Right cardiac atrium (tissue), 5 donors: ENCODE data around the gene PSMD13. TPM values are rescaled to one million over a fixed set of nuclear protein-coding genes. Genes with fewer than 3 reads are reported as not detected.

ENCODE experiments used
- ATAC-seq, 2 donors: fragments of 200-7000 bp; cut with Tn5 transposase; one replicate each; pipeline versions ENCODE4 v1.8.0 to v1.9.1; 2020; ENCODE audit warnings: moderate library complexity in 2 of 2, mild to moderate bottlenecking in 1 of 2
- DNase-seq, 3 donors: peaks; one replicate each; pipeline ENCODE4 v3.0.0-alpha.2; 2020
- H3K27ac ChIP-seq: one replicate; pipeline ENCODE4 v1.5.1; 2013; ENCODE audit warnings: mild to moderate bottlenecking, low read length, control low read depth, moderate library complexity
- H3K27me3 ChIP-seq: one replicate; pipeline ENCODE4 v1.6.1; 2013; ENCODE audit not compliant: control insufficient read depth, insufficient read depth
- H3K4me1 ChIP-seq: one replicate; pipeline ENCODE4 v1.6.1; 2013; ENCODE audit warnings: low read length; ENCODE audit not compliant: control insufficient read depth, insufficient read depth
- H3K4me3 ChIP-seq: one replicate; pipeline ENCODE4 v1.5.1; 2013; ENCODE audit warnings: low read length, control low read depth
- H3K9me3 ChIP-seq: one replicate; pipeline ENCODE4 v1.6.1; 2013; ENCODE audit warnings: low read length; ENCODE audit not compliant: control insufficient read depth
- WGBS: extraction: QIAGEN DNeasy Blood & Tissue Kit; methylation state at CpG from one replicate; pipeline ENCODE4 v1.1.7; 2013; 5-methylcytosine and 5-hydroxymethylcytosine counted together
- intact Hi-C, 4 donors: fragments of 100-400 bp; cut with DNase I; formaldehyde crosslinking; loops; one replicate each; pipeline versions ENCODE4 v1.11.0 to v1.14.0; 2022 to 2023
- polyA plus RNA-seq: library from polyadenylated mRNA; stranded (reverse); fragments of 200-250 nt; gene quantifications from one replicate; pipeline ENCODE4 v1.2.3, GENCODE V29; 2013
- total RNA-seq, 4 donors: library from RNA; stranded (reverse); fragmentation: NEBNext Ultra II Directional; extraction: Animal tissue kit (Norgen Biotek cat#: 25700); gene quantifications; one replicate each; pipeline ENCODE4 v1.2.1, GENCODE V29; 2021
- donor health status: healthy with polysubstance abuse.
- donor health status: DM: no; HTN: yes; CAD: no.
- donor health status: DM: no; HTN: no; CAD: no.
- donor health status: DM: no; HTN: yes; CAD: no; lungs with severe emphysema.
- donor health status: DM: yes; HTN: yes; CAD: no.

PSMD13 gene
- total and polyA plus RNA-seq, 5 donors, result 76.8 to 106 (median 86.5) TPM

DNA sequence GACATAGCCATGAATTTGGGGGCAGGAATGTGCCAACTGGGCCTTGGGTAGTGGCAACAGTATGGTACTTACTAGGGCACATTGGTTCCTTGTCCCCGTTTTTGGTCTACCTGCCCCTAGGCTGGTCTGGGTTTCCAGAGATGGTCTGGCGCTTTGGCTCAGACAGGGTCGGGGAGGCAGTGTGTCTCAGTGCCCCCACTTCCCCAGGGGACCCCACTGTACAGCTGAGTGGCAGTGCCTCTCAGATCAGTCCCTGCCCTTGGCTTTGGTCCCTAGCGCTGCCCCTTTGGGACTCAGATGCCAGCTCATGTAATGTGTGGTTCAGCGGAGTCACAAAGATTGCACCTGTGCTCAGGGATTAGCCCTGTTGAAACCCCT lies 26.0 kb upstream of the PSMD13 start:
- H3K4me3 ChIP-seq, result no peak overlapping the region
- WGBS, result 89% methylated on average over 5 of the region's 5 CpGs
- intact Hi-C loops, result no loop called here
- DNase-seq (peak in 1 of 3 donors; percentile 32), ATAC-seq (no peak)
- no peaks in the 10 kb centered on the region for H3K27me3 ChIP-seq
- no peaks in the 10 kb centered on the region for H3K9me3 ChIP-seq
- peaks cover 11% of the 10 kb centered on the region for H3K4me1 ChIP-seq
- H3K27ac ChIP-seq, result no peak overlapping the region

DNA sequence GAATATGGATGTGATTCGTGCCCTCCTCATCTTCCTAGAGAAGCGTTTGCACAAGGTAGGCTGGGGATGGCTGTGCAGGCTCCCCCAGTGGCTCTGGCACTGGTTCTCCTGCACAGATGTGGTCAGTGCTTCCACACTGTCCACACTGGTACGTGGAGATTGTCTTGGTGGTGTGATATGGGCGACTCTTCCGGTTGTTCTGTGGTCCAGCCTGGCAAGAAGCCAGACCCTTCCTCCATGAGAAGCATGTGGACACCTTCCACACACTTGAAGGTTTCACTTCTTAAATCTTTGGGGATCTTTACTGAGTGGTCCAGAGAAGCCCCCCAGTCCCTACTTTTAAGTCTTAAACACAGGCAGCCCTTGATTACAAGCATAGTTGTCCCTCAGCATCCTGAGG lies 25.5 kb upstream of the PSMD13 start:
- ATAC-seq (no peak), DNase-seq (peak in 1 of 3 donors; percentile 49)
- Histone ChIP-seq H3K4me1 (peaks cover 8% of the 10 kb centered on the region), H3K27ac (no peak overlapping the region), H3K9me3 (no peaks in the 10 kb centered on the region), H3K27me3 (no peaks in the 10 kb centered on the region), H3K4me3 (no peak overlapping the region)
- intact Hi-C loops, result no loop called here
- WGBS, result 65% methylated on average over 5 of the region's 5 CpGs

DNA sequence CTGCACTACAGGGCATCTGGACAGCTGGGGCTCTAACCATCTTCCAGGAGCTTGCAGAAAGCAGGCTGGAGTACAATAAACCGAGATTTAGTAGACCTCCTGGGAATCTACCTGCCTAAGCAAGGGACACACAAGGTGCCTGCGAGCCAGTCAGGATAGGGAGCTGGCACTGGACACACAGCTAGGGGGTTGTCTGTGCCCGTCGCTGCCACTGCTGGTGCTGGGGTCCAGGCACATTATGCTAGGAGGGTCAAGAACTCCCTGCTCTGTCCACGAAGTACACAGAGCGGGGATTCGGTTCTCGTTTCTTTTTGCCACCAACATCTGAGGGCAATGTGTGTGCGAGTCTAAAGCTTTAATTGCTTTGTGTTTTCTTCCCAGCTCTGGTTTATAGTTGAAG lies 25.0 kb upstream of the PSMD13 start:
- Histone ChIP-seq H3K9me3 (no peaks in the 10 kb centered on the region), H3K4me1 (peaks cover 8% of the 10 kb centered on the region), H3K27me3 (no peaks in the 10 kb centered on the region), H3K4me3 (no peak overlapping the region), H3K27ac (no peak overlapping the region)
- peak in 1 of 3 donors; percentile 45 for DNase-seq
- 86% methylated on average over 9 of the region's 9 CpGs for WGBS
- ATAC-seq, result no peak
- intact Hi-C loops, result no loop called here

DNA sequence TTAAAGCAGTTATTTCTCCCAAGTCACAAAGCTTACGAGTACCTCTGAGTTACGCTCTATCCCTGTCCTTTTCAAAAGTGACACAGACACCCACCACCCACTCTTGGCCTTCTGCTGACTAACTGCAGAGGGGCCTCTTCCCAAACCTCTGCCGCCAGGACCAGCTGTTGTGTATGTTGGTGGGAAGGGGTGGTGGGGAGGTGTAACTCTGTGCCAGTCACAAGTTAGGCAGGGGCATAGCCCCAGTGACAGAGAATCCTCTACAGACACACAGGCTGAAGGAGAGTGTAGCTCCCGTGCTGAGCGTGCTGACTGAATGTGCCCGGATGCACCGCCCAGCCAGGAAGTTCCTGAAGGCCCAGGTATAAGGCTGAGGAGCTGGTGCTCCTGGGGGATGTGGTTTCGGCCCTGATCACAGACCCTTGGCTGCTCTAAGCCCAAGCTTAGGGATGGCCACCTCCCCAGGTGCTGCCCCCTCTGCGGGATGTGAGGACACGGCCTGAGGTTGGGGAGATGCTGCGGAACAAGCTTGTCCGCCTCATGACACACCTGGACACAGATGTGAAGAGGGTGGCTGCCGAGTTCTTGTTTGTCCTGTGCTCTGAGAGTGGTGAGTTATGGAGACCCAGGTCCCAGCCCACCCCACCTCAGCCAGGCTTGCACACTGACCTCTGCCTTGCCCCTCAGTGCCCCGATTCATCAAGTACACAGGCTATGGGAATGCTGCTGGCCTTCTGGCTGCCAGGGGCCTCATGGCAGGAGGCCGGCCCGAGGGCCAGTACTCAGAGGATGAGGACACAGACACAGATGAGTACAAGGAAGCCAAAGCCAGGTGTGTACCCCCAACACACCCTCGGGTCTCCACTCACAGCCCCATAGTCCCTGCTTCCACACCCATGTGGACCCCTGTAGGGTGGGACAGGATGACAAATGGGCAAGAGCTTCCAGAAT lies 24.4 kb upstream of the PSMD13 start:
- Histone ChIP-seq H3K9me3 (no peaks in the 10 kb centered on the region), H3K27ac (no peak overlapping the region), H3K4me3 (no peak overlapping the region), H3K27me3 (no peaks in the 10 kb centered on the region), H3K4me1 (peaks cover 8% of the 10 kb centered on the region)
- DNase-seq, result peak in 1 of 3 donors; percentile 45
- ATAC-seq, result no peak
- WGBS, result 91% methylated on average over 17 of the region's 17 CpGs
- intact Hi-C loops, result no loop called here

DNA sequence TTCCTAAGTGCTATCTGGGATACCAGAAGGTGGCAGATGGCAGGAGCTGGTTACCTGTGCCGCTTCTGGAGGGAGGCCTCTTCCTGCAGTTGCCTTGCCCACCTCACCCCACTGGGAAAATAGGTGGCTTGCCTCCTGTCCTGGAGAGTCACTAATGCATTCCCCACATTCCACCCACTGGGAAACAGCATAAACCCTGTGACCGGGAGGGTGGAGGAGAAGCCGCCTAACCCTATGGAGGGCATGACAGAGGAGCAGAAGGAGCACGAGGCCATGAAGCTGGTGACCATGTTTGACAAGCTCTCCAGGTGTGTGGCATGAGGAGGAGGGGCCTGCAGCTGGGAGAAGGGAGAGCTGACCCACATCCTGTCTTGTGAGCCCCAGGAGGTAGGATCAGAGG lies 23.7 kb upstream of the PSMD13 start:
- Histone ChIP-seq H3K4me3 (no peak overlapping the region), H3K27me3 (no peaks in the 10 kb centered on the region), H3K9me3 (no peaks in the 10 kb centered on the region), H3K4me1 (peaks cover 8% of the 10 kb centered on the region), H3K27ac (no peak overlapping the region)
- intact Hi-C loops, result no loop called here
- WGBS, result 90% methylated on average over 4 of the region's 4 CpGs
- no peak for ATAC-seq
- peak in 1 of 3 donors; percentile 25 for DNase-seq

DNA sequence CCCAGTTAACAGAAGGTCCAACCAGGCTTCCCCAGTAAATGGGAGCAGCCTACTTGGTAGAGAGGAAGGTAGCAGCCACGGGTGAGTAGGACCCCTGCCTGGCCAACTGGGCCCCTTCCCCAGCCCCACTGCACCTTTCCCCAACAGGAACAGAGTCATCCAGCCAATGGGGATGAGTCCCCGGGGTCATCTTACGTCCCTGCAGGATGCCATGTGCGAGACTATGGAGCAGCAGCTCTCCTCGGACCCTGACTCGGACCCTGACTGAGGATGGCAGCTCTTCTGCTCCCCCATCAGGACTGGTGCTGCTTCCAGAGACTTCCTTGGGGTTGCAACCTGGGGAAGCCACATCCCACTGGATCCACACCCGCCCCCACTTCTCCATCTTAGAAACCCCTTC lies 22.7 kb upstream of the PSMD13 start:
- intact Hi-C loops, result no loop called here
- H3K27ac ChIP-seq, result no peak overlapping the region

DNA sequence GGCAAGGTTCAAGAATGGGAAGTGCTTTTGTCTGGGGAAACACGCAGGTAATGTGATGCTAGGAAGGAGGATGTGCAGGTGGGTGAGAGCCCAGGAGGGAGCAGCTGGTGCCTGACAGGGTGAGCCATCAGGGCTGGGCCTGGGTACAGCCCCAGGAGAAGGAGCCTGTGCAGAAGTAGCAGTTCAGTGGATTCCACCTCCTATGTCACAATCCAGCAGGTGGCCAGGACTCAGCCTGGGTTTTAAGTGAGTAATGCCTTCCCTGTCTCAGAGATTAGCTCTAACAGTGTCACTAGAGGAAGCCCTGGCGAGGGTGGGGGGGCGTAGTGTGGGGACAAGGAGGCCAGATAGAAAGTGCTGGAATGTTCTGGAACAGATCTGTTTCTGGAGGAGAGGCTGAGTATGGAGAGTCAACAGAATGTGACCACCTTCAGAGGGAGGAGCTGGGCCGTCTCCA lies 21.2 kb upstream of the PSMD13 start:
- ATAC-seq, result no peak
- Histone ChIP-seq H3K27ac (no peak overlapping the region), H3K9me3 (no peaks in the 10 kb centered on the region), H3K4me3 (no peak overlapping the region), H3K27me3 (no peaks in the 10 kb centered on the region), H3K4me1 (no peaks in the 10 kb centered on the region)
- intact Hi-C loops, result no loop called here
- no peak for DNase-seq
- 76% methylated on average over 4 of the region's 4 CpGs for WGBS

More for the DNA sequence above, 22.7 kb upstream of the PSMD13 start:
- 81% methylated on average over 7 of the region's 7 CpGs for WGBS
- DNase-seq (peak in 1 of 3 donors; percentile 47), ATAC-seq (no peak)
- Histone ChIP-seq H3K9me3 (no peaks in the 10 kb centered on the region), H3K4me1 (peaks cover 8% of the 10 kb centered on the region), H3K4me3 (no peak overlapping the region), H3K27me3 (no peaks in the 10 kb centered on the region)

DNA sequence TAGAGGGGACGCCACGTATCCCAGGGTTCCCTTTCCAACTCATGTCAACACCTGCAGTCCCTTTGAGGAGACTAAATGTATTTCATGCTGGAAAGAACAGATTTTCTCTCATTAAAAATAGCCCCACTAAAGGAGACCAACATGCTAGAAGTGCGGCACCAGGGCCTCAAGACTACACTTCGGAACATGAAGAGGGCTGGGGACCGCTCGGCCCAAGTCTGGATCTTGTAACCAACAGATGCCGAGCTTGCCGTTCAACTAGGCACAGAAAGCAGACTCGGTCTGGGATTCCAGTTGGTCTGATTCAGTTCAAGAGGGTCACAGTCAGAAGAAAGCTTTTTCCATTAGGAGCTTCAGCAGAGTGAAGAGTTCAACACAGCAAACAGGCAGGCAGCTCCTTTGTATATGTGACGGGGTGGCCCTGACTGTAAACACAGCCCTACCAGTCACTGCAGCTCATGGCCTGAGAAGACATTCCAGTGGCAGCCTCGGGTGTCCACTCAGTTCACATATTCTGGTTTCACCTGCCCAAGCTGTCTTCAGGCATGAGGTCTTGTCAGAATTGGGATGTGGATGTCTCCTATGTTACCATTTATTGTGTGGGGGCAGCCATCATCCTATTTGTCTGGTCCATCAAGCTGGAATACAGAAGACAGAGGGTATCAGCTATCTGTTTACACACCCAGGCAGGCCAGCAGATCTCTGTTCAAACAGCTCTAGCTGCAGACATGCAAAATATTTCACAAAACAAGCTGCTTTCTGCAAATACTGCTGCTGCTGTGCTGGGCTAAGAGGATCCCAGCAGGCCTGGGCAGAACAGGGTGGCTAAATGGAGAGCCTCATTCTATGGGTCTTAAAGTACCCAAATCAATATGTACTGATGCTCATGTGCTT lies 20.4 kb upstream of the PSMD13 start:
- Histone ChIP-seq H3K4me3 (no peak overlapping the region), H3K9me3 (no peaks in the 10 kb centered on the region), H3K4me1 (no peaks in the 10 kb centered on the region), H3K27me3 (no peaks in the 10 kb centered on the region), H3K27ac (no peak overlapping the region)
- DNase-seq, result no peak
- intact Hi-C loops, result no loop called here
- ATAC-seq, result no peak
- 87% methylated on average over 11 of the region's 11 CpGs for WGBS

DNA sequence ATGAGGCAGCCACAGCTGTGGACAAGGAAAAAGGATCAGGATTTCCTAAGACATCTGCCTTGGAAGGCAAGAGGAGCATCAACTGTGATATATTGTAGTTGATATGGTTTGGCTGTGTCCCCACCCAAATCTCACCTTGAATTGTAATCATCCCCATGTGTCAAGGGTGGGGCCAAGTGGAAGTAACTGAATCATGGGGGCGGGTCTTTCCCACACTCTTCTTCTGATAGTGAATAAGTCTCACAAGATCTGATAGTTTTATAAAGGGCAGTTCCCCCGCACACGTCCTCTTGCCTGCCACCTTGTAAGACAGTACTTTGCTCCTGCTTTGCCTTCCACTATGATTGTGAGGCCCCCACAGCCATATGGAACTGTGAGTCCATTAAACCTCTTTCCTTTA lies 19.1 kb upstream of the PSMD13 start:
- no peaks in the 10 kb centered on the region for H3K9me3 ChIP-seq
- no peak for DNase-seq
- no peaks in the 10 kb centered on the region for H3K4me1 ChIP-seq
- 89% methylated on average over 3 of the region's 3 CpGs for WGBS
- H3K4me3 ChIP-seq, result no peak overlapping the region
- no peak overlapping the region for H3K27ac ChIP-seq
- no peaks in the 10 kb centered on the region for H3K27me3 ChIP-seq
- intact Hi-C loops, result no loop called here
- ATAC-seq, result no peak

DNA sequence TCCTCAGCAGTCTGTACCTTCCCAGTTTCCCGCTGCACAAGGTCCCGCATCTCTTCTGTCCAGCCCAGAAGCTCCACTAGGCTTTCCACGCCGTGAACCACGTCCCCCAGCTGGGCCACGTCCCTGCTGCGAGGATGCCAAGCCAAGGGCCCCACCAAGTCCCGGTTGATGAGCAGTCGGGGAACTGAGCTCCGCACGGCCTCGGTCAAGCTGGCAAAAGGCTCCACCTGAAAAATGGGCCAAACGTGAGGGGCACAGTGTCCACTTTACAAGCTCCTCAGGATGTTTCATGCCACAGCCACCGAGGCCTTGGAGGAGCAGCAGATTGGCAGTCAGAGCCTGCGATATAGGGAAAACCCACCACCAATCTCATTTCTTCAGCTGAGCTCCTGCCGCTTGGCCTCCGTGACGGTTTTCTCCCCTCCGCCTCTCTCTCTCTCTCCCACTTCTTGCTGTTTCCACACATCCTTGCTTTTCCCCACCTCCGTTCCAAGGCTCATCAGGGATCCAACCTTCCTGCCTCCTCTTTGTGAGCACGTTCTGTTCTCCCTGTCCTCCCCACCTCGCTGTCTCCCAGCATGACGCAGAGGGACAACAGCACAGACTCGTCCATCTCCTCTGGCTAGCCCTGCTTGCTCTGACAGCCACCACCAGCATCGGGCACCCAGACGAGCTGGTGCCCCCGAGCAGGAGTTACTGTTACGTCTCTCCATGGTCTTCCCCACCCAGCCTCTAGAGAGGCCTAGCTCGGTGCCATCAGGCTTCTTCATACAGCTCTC lies 17.8 kb upstream of the PSMD13 start:
- Histone ChIP-seq H3K4me3 (no peak overlapping the region), H3K4me1 (no peaks in the 10 kb centered on the region), H3K27ac (no peak overlapping the region), H3K9me3 (no peaks in the 10 kb centered on the region), H3K27me3 (no peaks in the 10 kb centered on the region)
- ATAC-seq (no peak), DNase-seq (no peak)
- intact Hi-C loops, result no loop called here
- WGBS, result 90% methylated on average over 29 of the region's 29 CpGs
